Thyroid gland (tissue), 4 donors: ENCODE data around the gene PMFBP1. TPM values are rescaled to one million over a fixed set of nuclear protein-coding genes. Genes with fewer than 3 reads are reported as not detected.
A peak's percentile ranks its signal among the peaks of the same experiment; 100 is the strongest.

Source experiments
- DNase-seq, 2 donors: peaks; one replicate each; pipeline ENCODE4 v3.0.0-alpha.2; 2019
- H3K27ac ChIP-seq, 3 donors: fragments of 200-600 bp; sonication (generic); 1 replicate in 2 of 3; 2 replicates in 1 of 3; pipeline ENCODE4 v1.5.1; 2016 to 2019; ENCODE audit warnings: mild to moderate bottlenecking in 1 of 3, moderate library complexity in 1 of 3
- H3K27me3 ChIP-seq: fragments of 200-600 bp; sonication (generic); one replicate; pipeline ENCODE4 v1.5.1; 2019
- H3K36me3 ChIP-seq, 2 donors: fragments of 200-600 bp; sonication (generic); one replicate each; pipeline ENCODE4 v1.5.1; 2016 to 2019
- H3K4me1 ChIP-seq, 2 donors: fragments of 200-600 bp; sonication (generic); one replicate each; pipeline ENCODE4 v1.5.1; 2017 to 2019
- H3K4me3 ChIP-seq, 3 donors: fragments of 200-600 bp; sonication (generic); replicated peaks in 1 of 3; 1 replicate in 2 of 3; 2 replicates in 1 of 3; pipeline ENCODE4 v1.5.1; 2016; ENCODE audit warnings: mild to moderate bottlenecking in 1 of 3
- H3K9me3 ChIP-seq: fragments of 200-600 bp; sonication (generic); one replicate; pipeline ENCODE4 v1.5.1; 2017
- POLR2A ChIP-seq, 2 donors: fragments of 450-650 bp; IDR thresholded peaks; one replicate each; pipeline ENCODE4 v1.6.1; 2017; ENCODE audit warnings: antibody characterized with exemption in 2 of 2, mild to moderate bottlenecking in 2 of 2, moderate library complexity in 1 of 2
- WGBS, 2 donors: methylation state at CpG; one replicate each; pipeline ENCODE4 v1.1.5; 2017; 5-methylcytosine and 5-hydroxymethylcytosine counted together
- intact Hi-C: fragments of 100-400 bp; cut with DNase I; formaldehyde crosslinking; loops from one replicate; pipeline ENCODE4 v1.15.1; 2023
- total RNA-seq, 4 donors: library from RNA; depleted of rRNA; stranded (reverse); fragments of >200 nt; gene quantifications; one replicate each; pipeline ENCODE4 v1.2.3, GENCODE V29; 2016
- TF ChIP-seq, protein P1 (sequence below), 6 experiments: fragments of 200-600 bp in 3 of 6; fragments of 450-650 bp in 3 of 6; sonication (generic) in 3 of 6; IDR thresholded peaks; one replicate each; pipeline ENCODE4 v1.5.1; 2016 to 2019; ENCODE audit warnings: antibody characterized with exemption in 6 of 6, mild to moderate bottlenecking in 2 of 6, inconsistent platforms in 1 of 6, moderate library complexity in 1 of 6

PMFBP1 gene
- total RNA-seq, 4 donors from 2014 or later = 0.54 to 0.88 (median 0.67) TPM; not detected in 1

DNA sequence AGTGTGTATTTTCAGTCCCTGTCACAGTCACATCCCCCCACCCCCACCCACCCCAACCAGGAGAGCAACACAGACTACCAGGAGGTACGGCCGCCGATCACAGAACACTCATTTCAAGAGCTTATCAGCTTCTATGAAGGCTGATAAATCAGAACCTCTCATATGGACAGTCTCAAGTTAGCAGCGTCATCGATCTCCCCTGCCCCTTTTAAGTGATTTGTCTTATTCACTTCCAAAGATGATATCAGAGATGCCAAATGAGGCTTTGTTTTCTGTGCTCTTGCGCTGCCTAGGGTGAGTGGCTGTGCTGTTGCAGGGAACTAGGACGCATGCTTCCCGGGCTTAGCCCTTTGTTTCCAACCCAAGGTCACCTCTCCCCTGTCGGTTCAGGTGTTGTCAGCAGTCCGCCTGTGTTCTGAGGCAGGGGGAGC lies 26.8 kb upstream of the PMFBP1 start:
- no peak overlapping the region for H3K27ac ChIP-seq
- peaks cover 5 to 14% of the 10 kb centered on the region in 2 donors for H3K4me1 ChIP-seq
- intact Hi-C loops = no loop called here
- H3K36me3 ChIP-seq = no peaks in the 10 kb centered on the region
- H3K27me3 ChIP-seq = no peaks in the 10 kb centered on the region
- 35 to 42% methylated on average over 10 of the region's 10 CpGs for WGBS, 2 donors
- H3K4me3 ChIP-seq = no peak overlapping the region
- no peak for DNase-seq
- TF ChIP-seq, protein P1, sequence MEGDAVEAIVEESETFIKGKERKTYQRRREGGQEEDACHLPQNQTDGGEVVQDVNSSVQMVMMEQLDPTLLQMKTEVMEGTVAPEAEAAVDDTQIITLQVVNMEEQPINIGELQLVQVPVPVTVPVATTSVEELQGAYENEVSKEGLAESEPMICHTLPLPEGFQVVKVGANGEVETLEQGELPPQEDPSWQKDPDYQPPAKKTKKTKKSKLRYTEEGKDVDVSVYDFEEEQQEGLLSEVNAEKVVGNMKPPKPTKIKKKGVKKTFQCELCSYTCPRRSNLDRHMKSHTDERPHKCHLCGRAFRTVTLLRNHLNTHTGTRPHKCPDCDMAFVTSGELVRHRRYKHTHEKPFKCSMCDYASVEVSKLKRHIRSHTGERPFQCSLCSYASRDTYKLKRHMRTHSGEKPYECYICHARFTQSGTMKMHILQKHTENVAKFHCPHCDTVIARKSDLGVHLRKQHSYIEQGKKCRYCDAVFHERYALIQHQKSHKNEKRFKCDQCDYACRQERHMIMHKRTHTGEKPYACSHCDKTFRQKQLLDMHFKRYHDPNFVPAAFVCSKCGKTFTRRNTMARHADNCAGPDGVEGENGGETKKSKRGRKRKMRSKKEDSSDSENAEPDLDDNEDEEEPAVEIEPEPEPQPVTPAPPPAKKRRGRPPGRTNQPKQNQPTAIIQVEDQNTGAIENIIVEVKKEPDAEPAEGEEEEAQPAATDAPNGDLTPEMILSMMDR (IDR thresholded peaks at IDR 0.05) = no peak
- no peak for TF ChIP-seq POLR2A (IDR thresholded peaks at IDR 0.05)
- no peaks in the 10 kb centered on the region for H3K9me3 ChIP-seq

DNA sequence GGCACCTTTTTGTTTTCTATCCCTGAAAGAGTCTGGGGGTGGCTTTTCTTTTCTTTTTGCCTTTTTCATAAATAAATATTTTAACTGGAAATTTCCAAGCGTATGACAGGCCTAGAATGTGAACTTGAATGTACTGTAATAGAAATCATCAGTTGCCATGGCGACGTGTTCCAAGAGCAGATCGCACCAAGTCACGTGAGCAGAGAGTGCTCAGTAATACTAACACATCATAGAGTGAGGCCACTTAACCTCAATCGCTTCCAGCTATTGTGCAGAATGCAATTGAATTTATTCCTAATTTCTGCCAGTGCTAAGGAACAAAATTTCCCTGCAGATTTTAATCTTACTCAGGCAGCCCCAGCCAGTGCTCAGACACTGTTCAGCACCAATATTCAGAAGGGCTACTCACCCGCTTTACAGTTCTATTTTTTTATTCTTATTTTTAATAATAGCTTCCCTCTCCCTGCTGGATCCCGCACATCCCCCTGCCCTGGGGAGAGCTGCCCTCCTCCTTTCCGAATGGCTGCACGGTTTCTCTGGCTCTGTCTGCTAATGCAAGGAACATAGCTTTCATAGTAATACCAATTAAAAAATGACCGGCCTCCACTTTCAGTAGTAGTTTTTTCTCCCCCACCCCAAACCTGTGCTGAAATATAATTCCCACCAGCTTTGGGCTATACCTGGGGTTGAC lies 26.2 kb upstream of the PMFBP1 start:
- TF ChIP-seq, protein P1 (IDR thresholded peaks at IDR 0.05) = no peak
- TF ChIP-seq POLR2A (IDR thresholded peaks at IDR 0.05) = no peak
- H3K27me3 ChIP-seq = no peaks in the 10 kb centered on the region
- no peaks in the 10 kb centered on the region for H3K36me3 ChIP-seq
- no peak overlapping the region for H3K4me3 ChIP-seq
- peak; percentile 69 to 78 for DNase-seq
- no peak overlapping the region for H3K27ac ChIP-seq
- peaks cover 5 to 14% of the 10 kb centered on the region in 2 donors for H3K4me1 ChIP-seq
- intact Hi-C loops = no loop called here
- 19 to 23% methylated on average over 11 of the region's 11 CpGs for WGBS, 2 donors
- no peaks in the 10 kb centered on the region for H3K9me3 ChIP-seq

DNA sequence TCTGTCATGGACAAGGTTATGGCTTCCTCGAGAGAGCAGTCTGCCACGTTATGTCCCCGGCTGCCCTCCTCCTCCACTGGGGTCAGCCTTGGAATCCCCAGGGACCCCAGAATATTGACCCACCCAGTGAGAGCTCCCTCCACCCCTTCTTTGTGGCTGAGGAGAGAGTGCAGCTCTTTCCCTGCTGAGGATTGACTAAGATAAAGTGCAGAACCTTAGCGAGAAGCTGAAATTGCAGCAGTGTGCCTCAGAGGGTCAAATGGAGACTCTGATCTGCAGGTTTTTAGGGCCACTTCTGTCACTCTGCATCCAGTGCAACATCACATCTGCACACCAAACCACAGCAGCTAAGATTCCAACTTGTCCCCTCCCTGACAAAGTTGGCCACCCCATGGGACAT lies 25.6 kb upstream of the PMFBP1 start:
- no peak for TF ChIP-seq POLR2A (IDR thresholded peaks at IDR 0.05)
- TF ChIP-seq, protein P1 (IDR thresholded peaks at IDR 0.05) = no peak
- H3K27ac ChIP-seq = no peak overlapping the region
- intact Hi-C loops = no loop called here
- no peak for DNase-seq
- H3K4me3 ChIP-seq = no peak overlapping the region
- H3K4me1 ChIP-seq = peaks cover 5 to 14% of the 10 kb centered on the region in 2 donors
- no peaks in the 10 kb centered on the region for H3K27me3 ChIP-seq
- H3K36me3 ChIP-seq = no peaks in the 10 kb centered on the region
- H3K9me3 ChIP-seq = no peaks in the 10 kb centered on the region
- 45 to 48% methylated on average over 4 of the region's 4 CpGs for WGBS, 2 donors

DNA sequence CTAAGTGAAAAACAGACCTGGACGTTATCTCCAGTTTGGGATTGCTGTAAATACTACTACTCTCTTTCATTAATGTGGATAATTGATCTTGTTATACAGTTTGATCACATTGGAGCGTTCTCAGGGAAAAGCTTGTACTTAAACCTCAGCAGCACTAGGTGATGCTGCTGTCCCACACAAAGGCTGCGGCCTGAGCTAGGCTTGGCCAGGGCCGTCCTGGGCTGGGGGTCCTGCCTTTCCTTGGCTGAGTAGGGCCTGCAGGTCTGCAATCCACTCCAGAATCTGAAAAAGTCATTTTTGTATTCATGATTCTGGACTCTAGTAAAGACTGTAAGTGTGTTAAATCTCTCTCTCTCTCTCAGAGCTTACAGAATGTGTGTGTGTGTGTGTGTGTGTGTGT lies 23.7 kb upstream of the PMFBP1 start:
- intact Hi-C loops = no loop called here
- TF ChIP-seq POLR2A (IDR thresholded peaks at IDR 0.05) = no peak
- TF ChIP-seq, protein P1 (IDR thresholded peaks at IDR 0.05) = no peak
- no peak for DNase-seq
- H3K36me3 ChIP-seq = no peaks in the 10 kb centered on the region
- H3K9me3 ChIP-seq = no peaks in the 10 kb centered on the region
- H3K27ac ChIP-seq = no peak overlapping the region
- peaks cover 5 to 27% of the 10 kb centered on the region in 2 donors for H3K4me1 ChIP-seq
- WGBS, 2 donors = 58 to 81% methylated on average over 3 to 4 of the region's 4 CpGs
- H3K27me3 ChIP-seq = no peaks in the 10 kb centered on the region
- H3K4me3 ChIP-seq = no peak overlapping the region

DNA sequence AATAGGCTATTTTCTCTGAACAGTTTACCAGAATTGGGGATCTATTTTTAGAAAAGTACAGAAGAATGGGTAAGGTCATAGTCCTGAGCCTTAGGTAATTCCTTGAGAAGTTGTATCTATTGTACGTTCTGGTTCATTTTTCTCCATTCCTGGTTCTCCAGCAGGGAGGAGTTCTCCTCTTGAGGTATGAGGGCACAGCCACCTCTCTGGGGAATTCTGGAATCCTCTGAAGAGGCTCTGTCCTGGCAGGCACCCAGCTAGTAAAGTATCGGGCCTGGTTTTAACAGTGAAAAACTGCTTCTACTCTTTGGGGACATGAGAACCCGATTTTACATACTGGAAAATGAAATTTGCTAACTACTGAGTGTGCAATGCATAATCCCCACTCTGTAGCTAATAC lies 19.6 kb upstream of the PMFBP1 start:
- peak; percentile 82 to 85 for DNase-seq
- TF ChIP-seq POLR2A (IDR thresholded peaks at IDR 0.05) = no peak
- TF ChIP-seq, protein P1 (IDR thresholded peaks at IDR 0.05) = no peak

More for the DNA sequence above, 19.6 kb upstream of the PMFBP1 start:
- Histone ChIP-seq H3K9me3 (no peaks in the 10 kb centered on the region), H3K4me3 (no peak overlapping the region), H3K36me3 (no peaks in the 10 kb centered on the region), H3K4me1 (peaks cover 0 to 19% of the 10 kb centered on the region in 2 donors), H3K27me3 (no peaks in the 10 kb centered on the region), H3K27ac (peak overlapping the region; percentile 11 to 51 (median 39))
- 11 to 18% methylated on average over 3 of the region's 3 CpGs for WGBS, 2 donors
- intact Hi-C loops = no loop called here
